HG03097 (cell line): ENCODE results near the gene TUBA1B.

Experiments used
- ATAC-seq: cut with Tn5 transposase; IDR thresholded peaks from one replicate; pipeline ENCODE4 v1.9.1; 2021; ENCODE audit not compliant: unreplicated experiment, low FRiP score

Gene TUBA1B

GRCh38 chr12:49091836-49092085 is 39.4 kb downstream of the TUBA1B start:
- ATAC-seq: no peak

- ATAC-seq: no peak
Observed at GRCh38 chr12:49091056-49091835, 39.9 kb downstream of the TUBA1B start.

- ATAC-seq: no peak
Observed at GRCh38 chr12:49089821-49090773, 41.1 kb downstream of the TUBA1B start.

GRCh38 chr12:49088932-49089330 is 42.3 kb downstream of the TUBA1B start:
- ATAC-seq: no peak

- ATAC-seq: peak; percentile 54
Observed at GRCh38 chr12:49088150-49088931, 42.9 kb downstream of the TUBA1B start.

GRCh38 chr12:49086116-49086515 is 45.1 kb downstream of the TUBA1B start:
- no peak for ATAC-seq

GRCh38 chr12:49084438-49084837 is 46.8 kb downstream of the TUBA1B start:
- no peak for ATAC-seq

- ATAC-seq: no peak
Observed at GRCh38 chr12:49079793-49080192, 51.4 kb downstream of the TUBA1B start.
